Adrenal gland (tissue), 19 donors: Measurements from ENCODE around the gene MAK. TPM values are rescaled to one million over a fixed set of nuclear protein-coding genes. Genes with fewer than 3 reads are reported as not detected.
"Not testable (repeated sequence)": the region's sequence is repeated elsewhere in the genome, so short reads cannot be mapped to it uniquely, and the experiment has no call there.

ENCODE experiments used
- DNase-seq, 7 donors: peaks; one replicate each; pipeline ENCODE4 v3.0.0-alpha.2; 2019 to 2020
- H3K27ac ChIP-seq, 5 donors: fragments of 200-600 bp; sonication (generic) in 4 of 5; 1 replicate in 3 of 5; 2 replicates in 2 of 5; pipeline versions ENCODE4 v1.5.1 to v1.8.0; 2016 to 2020; ENCODE audit warnings: mild to moderate bottlenecking in 1 of 5
- H3K27me3 ChIP-seq: fragments of 200-600 bp; 2 replicates; pipeline ENCODE4 v1.8.0; 2021
- H3K36me3 ChIP-seq, 2 donors: fragments of 200-600 bp; replicated peaks in 1 of 2; 1 replicate in 1 of 2; 2 replicates in 1 of 2; pipeline versions ENCODE4 v1.5.1 to v1.8.0; 2018 to 2022
- H3K4me1 ChIP-seq, 2 donors: fragments of 200-600 bp; replicated peaks in 1 of 2; 1 replicate in 1 of 2; 2 replicates in 1 of 2; pipeline versions ENCODE4 v1.5.1 to v1.8.0; 2018 to 2021
- H3K4me3 ChIP-seq, 4 donors: fragments of 200-600 bp; sonication (generic) in 3 of 4; one replicate each; pipeline ENCODE4 v1.5.1; 2016 to 2018
- H3K9me3 ChIP-seq, 3 donors: fragments of 200-600 bp; sonication (generic) in 1 of 3; replicated peaks in 1 of 3; 1 replicate in 2 of 3; 2 replicates in 1 of 3; pipeline versions ENCODE4 v1.5.1 to v1.8.0; 2016 to 2021
- CTCF ChIP-seq, 6 experiments: fragments of 450-650 bp in 4 of 6; fragments of 200-600 bp in 2 of 6; sonication (generic) in 1 of 6; IDR thresholded peaks; 1 replicate in 5 of 6; 2 replicates in 1 of 6; pipeline versions ENCODE4 v1.5.1 to v1.8.0; 2016 to 2021; ENCODE audit warnings: antibody characterized with exemption in 6 of 6, mild to moderate bottlenecking in 2 of 6, moderate library complexity in 1 of 6
- POLR2A ChIP-seq, 2 donors: fragments of 450-650 bp; IDR thresholded peaks; one replicate each; pipeline ENCODE4 v1.6.1; 2017; ENCODE audit warnings: antibody characterized with exemption in 2 of 2, mild to moderate bottlenecking in 2 of 2, moderate library complexity in 1 of 2
- WGBS, 4 donors: extraction: QIAGEN DNeasy Blood & Tissue Kit in 2 of 4; methylation state at CpG; one replicate each; pipeline versions ENCODE4 v1.1.5 to v1.1.7; 2013 to 2017; 5-methylcytosine and 5-hydroxymethylcytosine counted together
- intact Hi-C, 2 donors: fragments of 100-400 bp; cut with DNase I; formaldehyde crosslinking; loops; one replicate each; pipeline versions ENCODE4 v1.14.1 to v1.15.0; 2022 to 2023
- long read RNA-seq, 10 donors: library from polyadenylated mRNA in 3 of 10; unstranded in 2 of 10; stranded (forward) in 1 of 10; transcript quantifications; one replicate each; pipeline ENCODE4 v2.0.0 and lab custom pipeline, GENCODE V29; 2021 to 2026
- polyA plus RNA-seq, 3 donors: library from polyadenylated mRNA; stranded (reverse); fragments of 200-250 nt in 2 of 3; fragments of 350-450 nt in 1 of 3; fragmentation: Illumina TruSeq in 1 of 3; extraction: RNeasy Lipid Tissue Mini Kit (QIAGEN cat#74804) in 1 of 3; gene quantifications; one replicate each; pipeline ENCODE4 v1.2.3, GENCODE V29; 2013 to 2014
- total RNA-seq, 9 donors: library from RNA; depleted of rRNA in 4 of 9; stranded (reverse); fragments of >200 nt in 4 of 9; fragments of 120-200 nt in 1 of 9; fragmentation: NEBNext Ultra II Directional in 1 of 9; extraction: Animal tissue kit (Norgen Biotek cat#: 25700) in 1 of 9; gene quantifications; one replicate each; pipeline versions ENCODE4 v1.1.0 to v1.2.4, GENCODE V29; 2013 to 2023
- donor health status: healthy with polysubstance abuse.
- donor health status: Bipolar disorder and iron deficiency.
- donor health status: DM: yes; HTN: yes; CAD: no.
- donor health status: DM: no; HTN: no; CAD: no.
- donor health status: DM: no; HTN: no; CAD: no.
- donor health status: DM: yes; HTN: yes; CAD: no.

The MAK gene
- total RNA-seq = under 1 TPM in 5 of 9 donors, not detected in 4; under 0.01 to 0.43 (median 0.19) TPM
- polyA plus RNA-seq = under 1 TPM; 0.07 to 0.13 (median 0.08) TPM
- long read RNA-seq, donor 1, partial matches to known transcripts = 150 of 414 reads
- long read RNA-seq, donor 1, other reads (novel, unspliced or antisense) = 264 of 414 reads
- long read RNA-seq, donor 2 = 0 reads
- long read RNA-seq, donor 3 = 0 reads
- long read RNA-seq, donor 4 = 0 reads
- long read RNA-seq, donor 5, partial matches to known transcripts = 0 of 1 reads
- long read RNA-seq, donor 5, other reads (novel, unspliced or antisense) = 1 of 1 reads
- long read RNA-seq, donor 6 = 0 reads
- long read RNA-seq, donor 7 = 0 reads
- long read RNA-seq, donor 8 = 0 reads
- long read RNA-seq, donor 9, partial matches to known transcripts = 7 of 7 reads
- long read RNA-seq, donor 9, other reads (novel, unspliced or antisense) = 0 of 7 reads
- long read RNA-seq, donor 10 = 0 reads

- 0 to 1% (median 0%) methylated on average over 5 to 53 of the region's 53 CpGs for WGBS, 4 donors
Observed at GRCh38 chr6:10837995-10838793, at the start of gene MAK. Gene MAK, minus strand, starts transcription at chr6:10838539. Its CDS starts 7,891 bp downstream, at chr6:10830648.

GRCh38 chr6:10886691-10887502 is 48.6 kb upstream of the MAK start, which contains the start of gene SYCP2L:
Gene SYCP2L, plus strand, starts transcription at chr6:10887052. Its CDS starts 75 bp downstream, at chr6:10887127.
- Histone ChIP-seq H3K4me1 (peaks cover 0 to 4% of the 10 kb centered on the region in 2 donors), H3K9me3 (no peaks in the 10 kb centered on the region), H3K36me3 (no peaks in the 10 kb centered on the region), H3K27ac (no peak within 1 kb of the TSS), H3K4me3 (peak within 1 kb of the TSS in 2 of 4 donors; percentile 1 to 48), H3K27me3 (peaks cover 53% of the 10 kb centered on the region)
- 3 to 4% (median 3%) methylated on average over 39 to 58 of the region's 58 CpGs for whole genome bisulfite sequencing, 4 donors
- DNase-seq = peak in 1 of 7 donors; percentile 6
- intact Hi-C loops = no loop called here
- no peak for TF ChIP-seq CTCF (IDR thresholded peaks at IDR 0.05)
- TF ChIP-seq POLR2A (IDR thresholded peaks at IDR 0.05) = no peak

More at GRCh38 chr6:10837995-10838793, at the start of gene MAK:
- peak; percentile 84 to 91 (median 86) for DNase-seq
- Histone ChIP-seq H3K27ac (peak within 1 kb of the TSS in 3 of 5 donors; percentile 7 to 77 (median 46)), H3K36me3 (no peaks in the 10 kb centered on the region), H3K4me1 (peaks cover 6 to 14% of the 10 kb centered on the region in 2 donors), H3K27me3 (no peaks in the 10 kb centered on the region), H3K4me3 (peak within 1 kb of the TSS; percentile 22 to 64 (median 55)), H3K9me3 (no peaks in the 10 kb centered on the region)
- intact Hi-C loops = no loop called here
- TF ChIP-seq POLR2A (IDR thresholded peaks at IDR 0.05) (peak in 1 of 2 donors; percentile 59), CTCF (IDR thresholded peaks at IDR 0.05) (no peak)

- WGBS, 4 donors = 21 to 28% (median 27%) methylated on average over 7 to 11 of the region's 11 CpGs
- Histone ChIP-seq H3K27me3 (peaks cover 58% of the 10 kb centered on the region), H3K4me3 (peak overlapping the region in 1 of 4 donors; percentile 48)
- DNase-seq, H3K9me3 ChIP-seq, intact Hi-C loops, H3K36me3 ChIP-seq, H3K27ac ChIP-seq, H3K4me1 ChIP-seq: not testable (repeated sequence)
Observed at GRCh38 chr6:10886365-10886690, 48.0 kb upstream of the MAK start.

- WGBS, 4 donors = 21 to 26% (median 23%) methylated on average over 23 to 24 of the region's 24 CpGs
- DNase-seq = no peak
- no peak overlapping the region for H3K4me3 ChIP-seq
- H3K36me3 ChIP-seq = no peaks in the 10 kb centered on the region
- H3K9me3 ChIP-seq = no peaks in the 10 kb centered on the region
- peaks cover 72% of the 10 kb centered on the region for H3K27me3 ChIP-seq
- H3K4me1 ChIP-seq = peaks cover 0 to 4% of the 10 kb centered on the region in 2 donors
- H3K27ac ChIP-seq = no peak overlapping the region
- TF ChIP-seq POLR2A (IDR thresholded peaks at IDR 0.05) (no peak), CTCF (IDR thresholded peaks at IDR 0.05) (no peak)
- intact Hi-C loops = no loop called here
Observed at GRCh38 chr6:10884245-10884972, 46.1 kb upstream of the MAK start.
